Fibroblast of upper back skin (primary cell): ENCODE data around the gene TNNC2.
"Not testable (repeated sequence)": the region's sequence is repeated elsewhere in the genome, so short reads cannot be mapped to it uniquely, and the experiment has no call there.

ENCODE experiments used
- DNase-seq: peaks from one replicate; pipeline ENCODE4 v3.0.0-alpha.2; 2013

Gene TNNC2

DNA sequence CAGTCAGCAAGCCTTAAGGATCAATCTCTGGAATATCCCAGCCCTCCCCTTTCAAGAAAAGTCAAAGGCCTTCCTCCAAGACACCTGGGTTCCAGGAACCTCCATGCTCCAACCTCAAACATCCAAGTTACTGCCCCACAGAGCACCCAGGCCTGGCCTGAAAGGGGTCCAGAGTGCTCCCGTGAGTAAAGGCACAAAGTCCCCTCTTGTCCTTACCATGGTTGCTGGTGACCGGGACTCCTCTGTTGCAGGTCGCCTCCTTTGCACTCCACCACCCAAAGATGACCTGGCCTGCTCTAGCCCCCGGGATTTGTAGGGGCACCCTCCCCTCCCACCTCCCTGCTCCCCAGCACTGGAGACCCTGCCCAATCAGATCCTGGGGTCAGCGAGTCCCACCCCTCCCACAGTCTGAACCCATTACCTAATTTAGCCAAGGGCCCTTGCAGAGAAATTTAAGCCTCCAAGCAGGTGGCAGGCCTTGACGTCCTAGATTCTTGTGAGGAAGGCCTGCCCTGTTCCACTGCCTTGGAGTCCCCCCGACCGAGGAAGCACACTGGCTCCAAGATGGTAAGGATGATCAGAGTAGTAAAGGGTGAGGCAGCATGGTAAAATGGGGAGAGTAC, at the start of gene TNNC2:
TSS of gene TNNC2 (minus strand) at position 283 of the 623 bp plus-strand sequence. CDS start at position 219, 64 bp downstream.
- DNase-seq: no peak

DNA sequence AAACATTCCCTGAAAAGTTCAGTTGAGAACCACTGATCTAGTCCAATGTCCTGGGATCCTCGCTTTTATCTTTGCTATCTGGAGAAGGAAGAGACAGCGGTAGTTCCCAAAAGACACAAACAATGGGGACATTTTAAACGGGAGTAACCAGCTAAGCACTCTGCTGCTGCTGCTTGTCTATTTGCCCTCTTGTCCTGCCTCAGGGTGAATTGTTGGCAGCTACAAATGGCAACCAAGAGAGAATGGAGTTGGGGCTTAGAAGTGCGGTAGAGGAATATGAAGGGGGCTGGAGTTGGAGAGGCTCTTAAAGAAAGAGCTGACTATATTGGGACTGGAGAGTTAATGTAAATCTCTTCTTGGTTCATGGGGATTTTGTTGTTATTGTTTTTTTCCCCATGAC, 47.5 kb upstream of the TNNC2 start:
- no peak for DNase-seq

DNA sequence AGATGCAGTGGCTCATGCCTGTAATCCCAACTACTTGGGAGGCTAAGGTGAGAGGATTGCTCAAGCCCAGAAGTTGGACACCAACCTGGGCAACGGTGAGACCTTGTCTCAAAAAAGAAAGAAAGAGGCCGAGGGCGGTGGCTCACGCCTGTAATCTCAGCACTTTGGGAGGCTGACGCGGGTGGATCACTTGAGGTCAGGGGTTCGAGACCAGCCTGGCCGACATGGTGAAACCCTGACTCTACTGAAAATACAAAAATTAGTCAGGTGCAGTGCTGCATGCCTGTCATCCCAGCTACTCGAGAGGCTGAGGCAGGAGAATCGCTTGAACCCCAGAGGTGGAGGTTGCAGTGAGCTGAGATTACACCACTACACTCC, 47.0 kb upstream of the TNNC2 start:
- not testable (repeated sequence) for DNase-seq

DNA sequence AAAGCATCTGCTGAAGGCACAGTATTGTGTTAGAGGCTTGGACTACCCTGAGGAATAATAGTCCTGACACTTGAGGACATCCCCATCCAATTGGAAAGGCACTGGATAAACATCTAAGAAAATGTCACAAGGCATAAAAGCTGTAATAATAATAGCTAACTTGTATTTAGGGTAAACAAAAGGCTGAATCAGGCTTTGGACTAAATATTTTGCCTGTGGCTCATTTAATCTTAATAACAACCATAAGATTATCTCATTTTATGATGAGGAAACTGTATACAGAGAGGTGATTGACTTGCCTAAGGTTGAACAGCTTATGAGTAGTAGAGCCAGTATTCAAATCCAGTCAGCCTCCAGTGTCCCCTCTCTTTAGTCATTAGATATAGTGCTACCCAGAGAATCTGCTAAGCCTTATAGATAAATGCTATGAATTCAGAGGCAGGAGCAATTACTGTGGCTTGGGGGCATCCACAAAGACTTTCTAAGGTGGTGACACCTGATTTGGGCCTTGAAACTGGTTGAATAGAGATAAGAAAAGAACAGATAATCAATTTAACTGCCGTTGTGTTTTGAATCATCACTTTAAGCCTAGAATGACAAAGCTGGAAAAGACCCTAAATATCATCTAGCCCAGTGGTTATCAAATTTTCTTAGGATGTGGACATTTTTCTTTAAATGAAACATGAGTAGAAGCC, 46.4 kb upstream of the TNNC2 start:
- no peak for DNase-seq

DNA sequence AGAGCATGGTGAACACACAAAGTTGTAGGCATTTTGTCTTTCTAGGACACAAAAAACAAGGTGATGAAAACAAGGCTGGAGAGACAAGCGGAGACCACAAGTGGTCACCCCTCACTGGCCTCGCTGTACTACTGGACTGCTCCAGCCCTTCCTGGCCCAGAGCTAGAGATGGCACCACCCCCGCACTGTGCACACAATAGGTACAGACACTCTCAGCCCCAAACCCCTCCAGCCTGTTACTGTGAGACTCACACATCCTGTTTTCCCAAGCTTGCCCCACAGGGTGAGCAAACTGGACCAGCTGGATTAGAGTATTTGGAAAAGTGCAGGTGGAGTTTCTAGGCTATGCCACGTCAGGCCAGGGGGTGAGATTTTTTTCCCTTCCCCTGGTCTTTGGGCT, 45.5 kb upstream of the TNNC2 start:
- DNase-seq: no peak

DNA sequence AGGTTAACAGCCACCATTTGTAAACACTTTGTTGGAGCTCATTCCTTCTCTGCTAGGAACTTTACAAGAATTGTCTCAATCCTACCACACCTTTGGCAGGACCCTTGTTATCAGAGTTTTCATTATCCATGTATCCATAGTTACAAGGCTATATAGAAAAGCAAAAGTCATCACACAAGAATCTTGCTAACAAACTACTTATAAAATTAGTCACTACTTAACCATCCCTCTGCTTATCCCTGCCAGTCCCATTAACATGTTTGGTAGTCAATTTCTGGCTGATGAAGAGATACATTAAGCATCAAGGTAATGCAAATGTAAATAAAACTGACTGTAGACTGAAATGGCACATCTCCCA, 40.7 kb upstream of the TNNC2 start:
- peak; percentile 60 for DNase-seq

DNA sequence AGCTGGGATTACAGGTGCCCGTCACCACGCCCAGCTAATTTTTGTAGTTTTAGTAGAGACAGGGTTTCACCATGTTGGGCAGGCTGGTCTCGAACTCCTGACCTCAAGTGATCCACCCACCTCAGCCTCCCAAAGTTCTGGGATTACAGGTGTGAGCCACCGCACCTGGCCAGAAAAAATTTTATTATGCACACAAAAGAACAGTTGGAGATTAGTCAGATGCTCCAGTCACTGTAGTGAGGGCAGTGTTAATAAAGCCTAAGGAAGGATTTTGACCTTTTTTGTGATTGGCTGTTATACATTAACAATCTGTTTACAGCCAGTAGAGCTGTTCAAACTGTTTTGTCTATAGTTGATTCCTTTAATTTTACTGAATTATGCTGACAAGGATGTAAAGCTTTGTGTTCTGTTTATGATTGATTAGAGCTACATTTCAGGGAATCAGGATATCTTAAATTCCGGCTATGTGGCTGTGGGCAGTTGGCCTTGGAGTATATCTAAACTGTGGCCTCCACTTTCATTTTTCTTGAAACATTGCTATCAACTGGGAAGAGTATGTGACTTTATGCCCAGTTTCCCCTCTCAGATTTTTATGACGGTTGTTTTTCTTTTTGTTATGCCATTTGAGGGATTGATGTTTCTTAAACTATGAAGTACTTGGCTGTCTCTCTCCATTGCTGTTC, 40.2 kb upstream of the TNNC2 start:
- DNase-seq: no peak

DNA sequence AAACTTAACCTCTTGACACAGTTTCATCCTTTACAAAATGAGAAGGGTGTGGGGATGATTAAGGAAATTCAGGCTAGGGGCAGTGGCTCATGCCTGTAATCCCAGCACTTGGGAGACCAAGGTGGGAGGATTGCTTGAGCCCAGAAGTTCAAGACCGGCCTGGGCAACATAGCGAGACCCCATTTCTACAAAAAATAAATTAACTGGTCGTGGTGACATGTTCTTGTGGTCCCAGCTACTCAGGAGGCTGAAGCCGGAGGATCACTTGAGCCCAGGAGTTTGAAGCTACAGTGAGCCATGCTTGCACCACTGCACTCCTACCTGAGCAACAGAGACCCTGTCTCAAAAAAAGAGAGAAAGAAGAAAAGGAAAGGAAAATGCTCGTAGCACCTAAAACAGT, 39.3 kb upstream of the TNNC2 start:
- DNase-seq: no peak

DNA sequence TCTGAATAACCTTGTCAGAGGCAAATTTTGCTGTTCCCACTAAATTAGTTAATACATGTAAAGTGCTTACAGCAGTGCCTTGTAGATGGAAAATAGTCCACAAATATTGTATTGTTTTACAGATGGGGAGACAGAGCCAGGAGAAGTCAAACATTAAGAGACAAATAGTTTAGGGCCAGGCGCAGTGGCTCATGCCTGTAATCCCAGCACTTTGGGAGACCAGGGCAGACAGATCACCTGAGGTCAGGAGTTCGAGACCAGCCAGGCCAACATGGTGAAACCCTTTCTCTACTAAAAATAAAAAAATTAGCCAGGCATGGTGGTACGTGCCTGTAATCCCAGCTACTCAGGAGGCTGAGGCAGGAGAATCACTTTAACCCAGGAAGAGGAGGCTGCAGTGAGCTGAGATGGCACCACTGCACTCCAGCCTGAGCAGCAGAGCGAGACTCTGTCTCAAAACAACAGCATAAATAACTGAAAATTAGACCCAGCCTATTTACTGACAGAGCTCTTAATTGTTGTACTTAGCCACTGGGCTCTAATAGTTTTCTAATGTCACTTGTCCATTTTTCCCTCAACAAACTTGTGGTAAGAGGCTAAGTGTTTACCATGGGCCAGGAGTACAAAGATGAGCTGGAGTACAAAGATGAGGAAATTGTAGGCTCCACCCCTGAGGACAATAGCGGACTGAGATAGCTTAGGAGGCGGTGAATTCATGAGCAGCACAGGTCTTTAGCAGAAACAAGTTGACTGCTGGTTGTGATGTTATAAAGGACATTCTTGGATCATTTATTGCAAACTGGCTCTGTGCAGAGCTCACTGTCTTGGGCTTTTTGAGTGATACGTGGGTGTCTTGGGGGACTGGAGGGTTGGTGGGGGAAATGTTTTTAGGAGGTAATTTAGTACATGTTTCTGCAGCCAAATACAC, 36.7 kb upstream of the TNNC2 start:
- DNase-seq: no peak

DNA sequence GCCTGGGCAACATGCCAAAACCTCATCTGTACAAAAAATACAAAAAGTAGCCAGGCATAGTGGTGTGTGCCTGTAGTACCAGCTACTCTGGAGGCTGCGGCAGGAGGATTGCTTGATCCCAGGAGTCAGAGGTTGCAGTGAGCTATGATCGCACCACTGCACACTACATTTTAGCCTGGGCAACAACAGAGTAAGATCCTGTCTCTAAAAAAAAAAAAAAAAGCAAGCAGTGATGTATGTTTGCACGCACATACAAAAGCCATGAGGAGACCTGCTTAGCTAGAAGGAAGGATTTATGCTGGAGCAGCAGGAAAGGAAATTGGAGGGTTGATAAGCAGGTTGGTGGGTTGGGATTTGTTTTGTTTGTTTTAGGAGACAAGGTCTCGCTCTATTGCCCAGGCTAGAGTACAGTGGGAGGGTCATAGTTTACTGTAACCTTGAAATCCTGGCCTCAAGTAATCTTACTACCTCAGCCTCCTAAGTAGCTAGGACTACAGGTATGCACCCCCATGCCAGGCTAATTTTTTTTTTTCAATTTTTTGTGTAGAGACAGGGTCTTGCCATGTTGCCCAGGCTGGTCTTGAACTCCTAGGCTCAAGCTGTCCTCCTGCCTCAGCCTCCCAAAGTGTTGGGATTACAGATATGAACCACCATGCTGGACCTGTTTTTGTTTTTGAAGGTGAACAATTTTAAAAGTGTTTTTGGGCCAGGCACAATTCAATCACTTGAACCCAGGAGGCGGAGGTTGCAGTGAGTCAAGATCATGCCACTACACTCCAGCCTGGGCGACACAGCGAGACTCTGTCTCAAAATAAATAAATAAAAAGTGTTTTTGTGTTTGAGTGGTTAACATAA, 34.3 kb upstream of the TNNC2 start:
- DNase-seq: no peak

DNA sequence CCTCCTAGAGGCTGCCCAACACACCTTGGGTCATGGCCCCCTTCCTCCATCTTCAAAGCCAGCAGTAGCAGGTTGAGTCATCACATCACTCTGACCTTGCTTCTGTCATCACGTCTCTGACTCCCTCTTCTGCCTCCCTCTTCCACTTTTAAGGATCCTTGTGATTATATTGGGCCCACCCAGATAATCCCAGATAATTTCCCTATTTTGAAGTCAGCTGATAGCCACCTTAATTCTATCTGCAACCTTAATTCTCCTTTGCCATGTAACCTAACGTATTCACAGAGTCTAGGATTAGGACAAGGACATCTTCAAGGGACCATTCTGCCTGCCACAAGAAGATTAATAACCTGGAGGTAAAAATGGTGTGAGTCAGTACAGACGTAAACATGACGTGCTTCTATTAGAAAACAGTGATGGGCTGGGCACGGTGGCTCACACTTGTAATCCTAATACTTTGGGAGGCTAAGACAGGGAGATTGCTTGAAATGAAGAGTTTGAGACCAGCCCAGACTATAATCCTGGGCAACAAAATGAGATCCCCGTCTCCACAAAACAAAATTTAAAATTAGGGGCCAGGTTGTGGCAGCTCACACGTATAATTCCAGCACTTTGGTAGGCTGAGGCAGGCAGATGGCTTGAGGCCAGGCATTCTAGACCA, 33.6 kb upstream of the TNNC2 start:
- DNase-seq: no peak

DNA sequence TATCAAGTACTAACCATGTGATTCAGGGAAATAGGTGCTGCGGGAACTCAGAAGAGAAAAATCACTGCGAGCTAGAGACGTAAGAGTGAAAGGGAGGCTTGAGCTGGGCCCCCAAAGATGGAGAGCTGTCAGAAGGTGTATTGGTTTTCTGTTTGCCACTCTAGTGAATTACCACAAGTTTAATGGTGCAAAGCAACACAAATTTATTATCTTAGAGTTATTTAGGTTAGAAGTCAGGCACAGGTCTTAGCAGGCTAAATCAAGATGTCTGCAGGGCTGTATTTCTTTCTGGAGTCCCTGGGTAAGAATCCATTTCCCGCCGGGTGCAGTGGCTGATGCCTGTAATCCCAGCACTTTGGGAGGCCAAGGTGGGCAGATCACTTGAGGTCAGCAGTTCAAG, 32.8 kb upstream of the TNNC2 start:
- DNase-seq: no peak

DNA sequence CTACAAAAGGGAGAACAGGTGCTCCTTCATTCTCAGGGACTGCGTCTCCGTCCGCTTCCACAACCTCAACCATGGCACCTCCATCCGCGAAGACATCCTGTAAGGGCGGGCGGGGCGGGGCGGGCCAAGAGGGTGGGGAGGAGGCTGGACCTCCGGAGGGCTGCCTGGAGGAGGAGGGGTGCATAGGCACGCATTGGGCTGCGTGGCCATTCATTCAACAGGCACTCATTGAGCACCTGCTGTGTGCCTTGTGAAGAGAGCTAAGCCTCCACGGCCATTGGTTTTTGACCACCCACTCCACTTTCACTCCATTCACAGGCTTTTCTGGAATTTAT, 30.7 kb upstream of the TNNC2 start:
- DNase-seq: no peak

DNA sequence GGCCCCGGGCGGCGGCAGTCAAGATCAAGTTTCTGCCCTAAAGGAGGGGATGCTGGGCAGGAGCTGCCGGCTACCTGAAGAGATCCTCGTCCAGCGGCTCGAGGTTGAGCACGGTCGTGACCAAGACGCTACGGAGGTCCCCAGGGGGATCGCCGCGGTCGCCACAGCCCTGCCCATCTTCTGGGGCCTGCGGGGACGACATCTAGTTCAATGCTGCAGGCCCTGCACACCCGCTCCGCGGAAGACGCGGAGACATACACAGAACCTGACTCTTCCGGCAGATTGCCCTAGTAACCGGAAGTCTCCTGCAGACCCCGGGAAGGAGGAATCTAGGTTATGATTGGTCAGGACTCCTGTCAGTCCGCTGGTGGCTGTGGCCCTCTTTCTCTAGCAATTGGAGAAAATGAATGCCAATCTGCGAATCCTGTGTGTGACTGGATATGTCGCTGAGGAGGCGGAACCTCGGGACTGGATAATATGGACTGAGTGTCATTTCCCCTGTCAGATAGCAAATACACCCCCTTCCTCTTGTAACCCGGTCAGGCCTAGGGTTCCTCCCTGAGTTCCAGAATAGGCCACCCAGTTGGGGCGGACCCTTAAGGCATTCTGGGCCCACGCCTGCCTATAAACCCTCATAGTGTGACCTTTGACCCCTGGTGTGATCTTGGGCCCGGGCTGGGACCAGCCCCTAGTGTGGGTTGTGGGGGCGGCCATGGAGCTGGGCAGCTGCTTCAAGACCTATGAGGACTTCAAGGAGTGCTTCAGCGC, 30.2 kb upstream of the TNNC2 start, which contains the start of the genes ACOT8 and ZSWIM3:
TSS of gene ACOT8 (minus strand) at position 279 of the 768 bp plus-strand sequence. CDS start at position 202, 77 bp downstream.
TSS of gene ZSWIM3 (plus strand) at position 501 of the 768 bp plus-strand sequence. CDS start at position 713, 212 bp downstream.
- DNase-seq: peak; percentile 100

DNA sequence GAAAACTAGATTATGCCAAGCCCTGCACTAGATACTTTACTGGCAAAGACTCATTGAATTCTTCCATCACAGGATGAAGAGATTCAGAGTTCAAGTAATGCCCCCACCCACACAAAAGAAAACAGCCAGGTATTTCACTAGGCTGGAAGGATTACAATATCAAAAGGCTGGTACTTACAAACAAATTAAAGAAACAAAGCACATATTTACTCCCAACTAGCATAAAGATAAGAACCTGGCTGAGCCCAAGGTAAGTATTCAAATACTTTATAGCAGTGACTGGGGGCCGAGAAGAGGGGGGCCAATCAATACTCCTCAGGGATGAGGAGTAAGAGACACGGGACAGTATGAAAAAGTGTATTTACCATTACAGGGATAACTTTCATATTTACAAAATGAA, 26.4 kb upstream of the TNNC2 start:
- DNase-seq: no peak

DNA sequence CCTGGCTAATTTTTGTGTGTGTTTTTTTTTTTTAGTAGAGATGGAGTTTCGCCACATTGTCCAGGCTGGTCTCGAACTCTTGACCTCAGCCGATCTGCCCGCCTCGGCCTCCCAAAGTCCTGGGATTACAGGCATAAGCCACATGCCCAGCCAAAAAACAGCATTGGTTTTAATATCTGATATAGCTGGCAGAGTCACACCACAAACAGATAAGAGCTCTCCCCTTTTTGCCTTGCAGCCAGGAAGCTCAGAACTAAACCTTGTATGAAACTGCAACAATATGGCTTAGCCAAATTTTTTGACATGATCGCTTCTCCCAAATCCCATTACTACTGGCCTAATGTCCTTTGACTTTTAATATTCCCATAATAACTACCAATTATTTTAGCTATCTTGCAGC, 25.2 kb upstream of the TNNC2 start:
- no peak for DNase-seq

DNA sequence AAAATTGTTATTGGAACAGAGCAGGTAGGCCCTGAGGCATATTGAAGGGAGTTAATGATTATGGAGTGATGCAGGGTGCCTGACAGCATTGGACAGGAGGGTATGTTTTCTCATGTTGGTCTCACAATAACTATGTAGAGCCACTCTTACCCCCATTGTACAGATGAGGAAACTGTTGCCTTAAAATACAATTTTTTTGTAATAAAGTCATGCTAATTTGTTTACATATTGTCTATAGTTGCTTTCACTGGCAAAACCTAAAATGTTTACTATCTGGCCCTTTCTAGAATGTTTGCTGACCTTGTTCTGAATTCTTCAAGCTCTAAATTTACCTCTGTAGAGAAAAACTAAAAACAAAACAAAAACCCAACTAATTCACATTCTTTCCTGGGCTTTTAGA, 24.4 kb upstream of the TNNC2 start:
- DNase-seq: no peak

DNA sequence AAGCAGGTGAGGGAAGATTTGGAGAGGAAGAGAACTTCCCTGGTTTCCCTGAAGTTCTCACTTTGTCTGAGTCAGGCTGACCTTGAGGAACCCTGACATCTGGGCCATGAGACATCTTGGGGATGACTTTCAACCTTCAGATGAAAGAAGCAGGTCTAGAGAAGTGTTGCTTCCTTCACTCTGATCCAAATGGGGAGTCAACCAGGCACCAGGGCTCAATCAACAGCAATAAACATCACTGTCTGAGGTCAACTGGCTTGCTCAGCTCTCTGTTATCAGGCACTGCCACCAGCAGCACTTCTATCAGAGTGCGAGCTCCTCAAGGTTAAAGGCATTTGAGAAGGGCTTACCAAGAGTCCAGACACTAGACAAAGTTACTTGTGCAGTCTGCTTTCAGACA, 23.8 kb upstream of the TNNC2 start:
- DNase-seq: no peak

DNA sequence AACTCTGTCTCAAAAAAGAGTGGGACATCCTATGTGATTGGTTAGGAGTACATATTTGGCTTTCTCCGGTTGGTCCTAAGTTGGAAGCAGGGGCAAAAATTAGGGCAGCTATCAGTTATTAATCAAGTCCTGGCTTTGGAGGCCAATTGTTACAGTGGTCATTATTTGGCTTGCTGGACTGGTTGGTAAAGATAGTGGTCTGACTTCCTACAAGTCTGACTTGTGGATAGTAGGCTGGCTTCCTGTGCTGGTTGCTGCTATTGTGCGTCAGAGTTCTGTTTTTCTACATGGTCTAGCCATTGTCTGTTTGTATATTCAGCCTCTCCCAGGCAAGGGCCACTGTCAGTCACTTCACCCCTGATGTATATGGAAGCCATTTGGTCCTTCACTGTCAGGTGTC, 23.1 kb upstream of the TNNC2 start:
- DNase-seq: no peak

DNA sequence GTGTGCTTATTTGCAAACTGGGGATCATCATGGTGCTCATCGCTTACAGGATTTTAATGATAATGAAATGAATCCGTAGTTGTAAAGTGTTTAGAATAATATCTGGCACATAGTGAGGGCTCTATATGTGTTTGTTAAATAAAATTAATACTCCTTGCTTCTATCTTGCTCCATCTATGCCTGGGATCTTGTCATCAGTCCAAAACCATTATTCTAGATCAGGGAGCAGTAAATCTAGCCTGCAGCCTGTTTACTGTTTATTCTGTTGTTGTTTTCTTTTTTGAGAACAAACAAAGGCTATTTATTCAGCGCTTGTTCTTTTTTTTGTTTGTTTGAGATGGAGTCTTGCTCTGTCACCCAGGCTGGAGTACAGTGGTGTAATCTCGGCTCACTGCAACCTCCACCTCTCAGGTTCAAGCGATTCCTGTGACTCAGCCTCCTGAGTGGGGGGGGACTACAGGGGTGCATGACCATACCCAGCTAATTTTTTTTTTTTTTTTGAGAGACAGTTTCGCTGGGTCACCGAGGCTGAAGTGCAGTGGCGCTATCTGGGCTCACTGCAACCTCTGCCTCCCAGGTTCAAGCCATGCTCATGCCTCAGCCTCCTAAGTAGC, 22.0 kb upstream of the TNNC2 start:
- DNase-seq: no peak
